K562 (cell line): Measurements from ENCODE around the gene PYROXD2. TPM values are rescaled to one million over a fixed set of nuclear protein-coding genes. Genes with fewer than 3 reads are reported as not detected.

Experiments used
- BRCA1 ChIP-seq, 2 experiments: fragments of 450-650 bp in 1 of 2; sonication (generic) in 1 of 2; formaldehyde crosslinking in 1 of 2; IDR thresholded peaks; 2 replicates each; pipeline versions ENCODE4 v1.5.0 to v1.6.1; 2017 to 2020; ENCODE audit warnings: mild to moderate bottlenecking in 1 of 2, missing genetic modification reagents in 1 of 2
- CHAMP1 ChIP-seq: fragments of 450-650 bp; IDR thresholded peaks from 2 replicates; pipeline ENCODE4 v1.6.1; 2016; ENCODE audit warnings: mild to moderate bottlenecking
- CHCHD3 ChIP-seq: fragments of 250-450 bp; sonication (Bioruptor Pico); IDR thresholded peaks from 2 replicates; pipeline ENCODE4 v2.1.2; 2022; ENCODE audit warnings: mild to moderate bottlenecking
- DIDO1 ChIP-seq: fragments of 450-650 bp; IDR thresholded peaks from 2 replicates; pipeline ENCODE4 v1.6.1; 2016; ENCODE audit warnings: low read depth, missing biosample characterization, missing genetic modification characterization
- HSF4 ChIP-seq: fragments of 250-450 bp; sonication (Bioruptor Pico); IDR thresholded peaks from 2 replicates; pipeline ENCODE4 v2.1.2; 2022; ENCODE audit warnings: mild to moderate bottlenecking, moderate library complexity, borderline replicate concordance
- JUN ChIP-seq, 2 experiments: sonication (generic) in 1 of 2; formaldehyde crosslinking in 1 of 2; IDR thresholded peaks; 2 replicates each; pipeline versions ENCODE4 v1.6.1 to v1.8.0; 2012 to 2022; ENCODE audit warnings: borderline replicate concordance in 2 of 2, mild to moderate bottlenecking in 2 of 2, improper control_type of control experiment in 1 of 2, low read depth in 1 of 2, low read length in 1 of 2, missing genetic modification reagents in 1 of 2
- KDM5B ChIP-seq: fragments of 200-600 bp; sonication (generic); IDR thresholded peaks from 2 replicates; pipeline ENCODE4 v1.6.1; 2012; ENCODE audit warnings: low read depth, mild to moderate bottlenecking, moderate library complexity, low read length, control low read depth, inconsistent platforms; ENCODE audit not compliant: insufficient replicate concordance
- LARP7 ChIP-seq: fragments of 450-650 bp; IDR thresholded peaks from 2 replicates; pipeline ENCODE4 v1.6.1; 2016
- MITF ChIP-seq: IDR thresholded peaks from 2 replicates; pipeline ENCODE4 v1.6.1; 2014; ENCODE audit warnings: antibody characterized with exemption
- NFIX ChIP-seq: fragments of 250-450 bp; sonication (Bioruptor Pico); IDR thresholded peaks from 2 replicates; pipeline ENCODE4 v1.4.0; 2020; ENCODE audit warnings: low read depth, mild to moderate bottlenecking, moderate library complexity
- RBM25 ChIP-seq: fragments of 200-400 bp; formaldehyde crosslinking; IDR thresholded peaks from 2 replicates; pipeline ENCODE4 v1.6.1; 2018; ENCODE audit warnings: low read length, low read depth, moderate library complexity; ENCODE audit not compliant: severe bottlenecking
- SPI1 ChIP-seq: IDR thresholded peaks from 2 replicates; pipeline ENCODE4 v1.6.1; 2011; ENCODE audit warnings: low read depth, low read length, control low read depth, borderline replicate concordance
- SRSF3 ChIP-seq: fragments of 200-400 bp; formaldehyde crosslinking; IDR thresholded peaks from 2 replicates; pipeline ENCODE4 v1.6.1; 2016; ENCODE audit warnings: mild to moderate bottlenecking, low read length, moderate library complexity; ENCODE audit not compliant: insufficient read depth
- TAF1 ChIP-seq: IDR thresholded peaks from 2 replicates; pipeline ENCODE4 v1.6.1; 2011; ENCODE audit warnings: mild to moderate bottlenecking, low read length, moderate library complexity; ENCODE audit not compliant: insufficient read depth, control insufficient read depth, severe bottlenecking; ENCODE audit errors: extremely low read depth
- TAL1 ChIP-seq: fragments of 450-650 bp; IDR thresholded peaks from 2 replicates; pipeline ENCODE4 v1.6.1; 2016; ENCODE audit warnings: mild to moderate bottlenecking
- ZBTB2 ChIP-seq: fragments of 450-650 bp; IDR thresholded peaks from 2 replicates; pipeline ENCODE4 v1.6.1; 2016; ENCODE audit warnings: antibody characterized with exemption
- ZFP36 ChIP-seq: fragments of 150-350 bp; IDR thresholded peaks from 2 replicates; pipeline ENCODE4 v1.6.1; 2018; ENCODE audit warnings: low read length, low read depth; ENCODE audit not compliant: partially characterized antibody
- ZNF274 ChIP-seq: IDR thresholded peaks from 2 replicates; pipeline ENCODE4 v1.6.1; 2011; ENCODE audit warnings: low read depth, mild to moderate bottlenecking, low read length, moderate library complexity, borderline replicate concordance
- ZNF436 ChIP-seq: fragments of 250-450, 450-650 bp; sonication (Bioruptor Pico); formaldehyde crosslinking; IDR thresholded peaks from 2 replicates; pipeline ENCODE4 v1.7.0; 2020; ENCODE audit warnings: mild to moderate bottlenecking
- polyA plus RNA-seq, 8 experiments: library from polyadenylated mRNA; depleted of rRNA in 4 of 8; stranded (reverse) in 5 of 8; unstranded in 3 of 8; fragments of >200 nt; fragmentation: Nextera tagmentation in 2 of 8; fragmentation: Illumina TruSeq in 1 of 8; extraction: Ambion mirVana in 2 of 8; extraction: Trizol in 1 of 8; gene quantifications; 2 replicates each; pipeline versions ENCODE4 v1.2.1 to v1.2.3, GENCODE V29; 2011 to 2014; ENCODE audit warnings: inconsistent platforms in 1 of 8, missing spikeins in 1 of 8
- total RNA-seq, 7 experiments: library from RNA; depleted of rRNA in 6 of 7; stranded (reverse); fragments of >200 nt in 6 of 7; fragmentation: Illumina TruSeq in 2 of 7; extraction: Trizol in 2 of 7; gene quantifications; 2 replicates each; pipeline versions ENCODE4 v1.2.1 to v1.2.3, GENCODE V29; 2011 to 2021; ENCODE audit warnings: low replicate concordance in 1 of 7

The PYROXD2 gene
- total and polyA plus RNA-seq, 9 of the 15 experiments (the other 6 are each of a cell fraction or from before 2014, with no cell fraction given), result 0.14 to 1.4 (median 0.58) TPM

- TF ChIP-seq TAF1 (no peak), CHAMP1 (no peak), ZFP36 (peak; percentile 90), JUN (IDR thresholded peaks at IDR 0.05; ENCODE audit: borderline replicate concordance, low read depth, low read length) (no peak), JUN (CRISPR knock-in tag; IDR thresholded peaks at IDR 0.05; ENCODE audit: borderline replicate concordance) (no peak), HSF4 (CRISPR knock-in tag) (no peak), SPI1 (peak; percentile 62; the same call in 1 of the 2 replicates), KDM5B (no peak), LARP7 (no peak), RBM25 (peak; percentile 21), ZBTB2 (no peak), MITF (no peak), CHCHD3 (CRISPR knock-in tag) (no peak), NFIX (CRISPR knock-in tag) (no peak), ZNF274 (no peak), BRCA1 (IDR thresholded peaks at IDR 0.05) (no peak), BRCA1 (CRISPR knock-in tag; IDR thresholded peaks at IDR 0.05) (no peak), DIDO1 (tag) (no peak), SRSF3 (no peak), TAL1 (no peak), ZNF436 (peak; percentile 80)
These were observed 23.9 kb downstream of the PYROXD2 start (continued) for GRCh38 chr10:98391065-98391464.
